Astrocyte (in vitro differentiated cells and primary cell): ENCODE results near the gene CA10. TPM values are rescaled to one million over a fixed set of nuclear protein-coding genes. Genes with fewer than 3 reads are reported as not detected.

Experiments
- DNase-seq: peaks from one replicate; pipeline ENCODE4 v3.0.0-alpha.2; 2010; ENCODE audit warnings: low read depth
- FAIRE-seq: peaks from 2 replicates; lab custom pipeline; 2011; peaks lifted over from hg19 to GRCh38; lab: Jason Lieb, UNC
- H2AFZ ChIP-seq: 2 replicates; pipeline ENCODE4 v1.6.0; 2012; ENCODE audit warnings: low read depth, low read length, inconsistent platforms
- H3K27ac ChIP-seq: 2 replicates; pipeline ENCODE4 v1.5.1; 2011; ENCODE audit warnings: low read depth, low read length, inconsistent platforms
- H3K27me3 ChIP-seq: 2 replicates; pipeline ENCODE4 v1.6.0; 2011; ENCODE audit warnings: low read length, inconsistent platforms; ENCODE audit not compliant: insufficient read depth
- H3K36me3 ChIP-seq: 2 replicates; pipeline ENCODE4 v1.5.1; 2011; ENCODE audit warnings: low read length, inconsistent platforms; ENCODE audit not compliant: insufficient read depth
- H3K4me1 ChIP-seq: 2 replicates; pipeline ENCODE4 v1.5.1; 2011; ENCODE audit warnings: low read length, inconsistent platforms; ENCODE audit not compliant: insufficient read depth
- H3K4me2 ChIP-seq: 2 replicates; pipeline ENCODE4 v1.6.0; 2012; ENCODE audit warnings: low read length, inconsistent platforms
- H3K4me3 ChIP-seq: 2 replicates; pipeline ENCODE4 v1.5.1; 2011; ENCODE audit warnings: low read depth, mild to moderate bottlenecking, low read length, inconsistent platforms; ENCODE audit not compliant: insufficient read depth
- H3K79me2 ChIP-seq: 2 replicates; pipeline ENCODE4 v1.6.0; 2012; ENCODE audit warnings: mild to moderate bottlenecking, low read length, inconsistent platforms; ENCODE audit not compliant: insufficient read depth
- H3K9ac ChIP-seq: 2 replicates; pipeline ENCODE4 v1.6.0; 2012; ENCODE audit warnings: mild to moderate bottlenecking, low read length, inconsistent platforms
- H3K9me3 ChIP-seq: 2 replicates; pipeline ENCODE4 v1.5.1; 2012; ENCODE audit warnings: low read depth, mild to moderate bottlenecking, low read length, inconsistent platforms; ENCODE audit not compliant: insufficient read depth
- H4K20me1 ChIP-seq: 2 replicates; pipeline ENCODE4 v1.6.0; 2012; ENCODE audit warnings: low read length, inconsistent platforms; ENCODE audit not compliant: insufficient read depth
- H3K27ac Mint-ChIP-seq: one replicate; pipeline ENCODE4 v1.8.0; 2021; ENCODE audit warnings: mild to moderate bottlenecking, mixed read lengths; ENCODE audit not compliant: unreplicated experiment
- H3K27me3 Mint-ChIP-seq: one replicate; pipeline ENCODE4 v1.8.0; 2021; ENCODE audit warnings: low read depth, mixed read lengths; ENCODE audit not compliant: unreplicated experiment
- H3K36me3 Mint-ChIP-seq: one replicate; pipeline ENCODE4 v1.8.0; 2021; ENCODE audit warnings: low read depth, mixed read lengths; ENCODE audit not compliant: unreplicated experiment
- H3K4me1 Mint-ChIP-seq: one replicate; pipeline ENCODE4 v1.8.0; 2021; ENCODE audit warnings: low read depth, mixed read lengths; ENCODE audit not compliant: unreplicated experiment
- H3K4me3 Mint-ChIP-seq: one replicate; pipeline ENCODE4 v1.8.0; 2021; ENCODE audit warnings: mild to moderate bottlenecking, moderate library complexity, mixed read lengths; ENCODE audit not compliant: unreplicated experiment
- H3K9me3 Mint-ChIP-seq: one replicate; pipeline ENCODE4 v1.8.0; 2021; ENCODE audit warnings: mild to moderate bottlenecking, mixed read lengths; ENCODE audit not compliant: unreplicated experiment
- EZH2 ChIP-seq: IDR thresholded peaks from 2 replicates; pipeline ENCODE4 v1.6.1; 2012; ENCODE audit warnings: mild to moderate bottlenecking, low read length, inconsistent platforms; ENCODE audit not compliant: insufficient read depth
- total RNA-seq: library from RNA; stranded (reverse); gene quantifications from 2 replicates; pipeline ENCODE4 v1.2.1, GENCODE V29; 2021
- TF ChIP-seq, protein P1 (sequence below): IDR thresholded peaks from 2 replicates; pipeline ENCODE4 v1.5.1; 2011; ENCODE audit warnings: low read depth, mild to moderate bottlenecking, inconsistent platforms, low read length, moderate library complexity; ENCODE audit not compliant: insufficient read depth

The CA10 gene
- total RNA-seq, 1 donor from 2014 or later = 0.43 TPM

DNA sequence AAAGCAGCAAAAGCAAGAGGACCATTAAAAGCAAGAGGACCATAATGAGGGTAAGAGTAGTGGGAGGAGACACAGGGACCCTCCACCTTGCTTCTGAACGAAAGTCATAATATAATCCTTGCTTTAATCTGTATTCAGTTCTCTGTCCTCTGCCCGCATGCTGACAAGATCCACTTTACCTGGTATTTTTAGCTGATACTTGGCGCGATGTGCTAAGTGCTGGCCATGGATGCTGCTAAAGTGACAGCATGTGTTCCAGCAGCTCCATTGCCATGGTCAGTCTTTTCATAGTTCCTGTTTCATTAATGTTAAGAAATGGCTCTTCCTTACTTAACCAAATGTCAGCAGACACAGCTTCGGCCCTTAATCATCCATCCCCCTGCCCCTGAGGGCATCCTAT, 86.8 kb downstream of the CA10 start:
- Histone ChIP-seq H3K27me3 (no peaks in the 10 kb centered on the region), H4K20me1 (no peaks in the 10 kb centered on the region), H3K4me1 (no peaks in the 10 kb centered on the region), H3K9ac (no peak overlapping the region), H3K9me3 (no peaks in the 10 kb centered on the region), H3K79me2 (no peaks in the 10 kb centered on the region), H3K4me3 (no peak overlapping the region), H3K4me2 (no peak overlapping the region), H3K36me3 (no peaks in the 10 kb centered on the region), H2AFZ (no peak overlapping the region), H3K27ac (no peak overlapping the region)
- Mint-ChIP-seq H3K36me3 (no peaks in the 10 kb centered on the region), H3K27ac (no peak overlapping the region), H3K4me1 (no peaks in the 10 kb centered on the region), H3K27me3 (peaks cover 2% of the 10 kb centered on the region), H3K4me3 (no peak overlapping the region), H3K9me3 (peaks cover 1% of the 10 kb centered on the region)
- DNase-seq (no peak), FAIRE-seq (no peak)
- TF ChIP-seq, protein P1, sequence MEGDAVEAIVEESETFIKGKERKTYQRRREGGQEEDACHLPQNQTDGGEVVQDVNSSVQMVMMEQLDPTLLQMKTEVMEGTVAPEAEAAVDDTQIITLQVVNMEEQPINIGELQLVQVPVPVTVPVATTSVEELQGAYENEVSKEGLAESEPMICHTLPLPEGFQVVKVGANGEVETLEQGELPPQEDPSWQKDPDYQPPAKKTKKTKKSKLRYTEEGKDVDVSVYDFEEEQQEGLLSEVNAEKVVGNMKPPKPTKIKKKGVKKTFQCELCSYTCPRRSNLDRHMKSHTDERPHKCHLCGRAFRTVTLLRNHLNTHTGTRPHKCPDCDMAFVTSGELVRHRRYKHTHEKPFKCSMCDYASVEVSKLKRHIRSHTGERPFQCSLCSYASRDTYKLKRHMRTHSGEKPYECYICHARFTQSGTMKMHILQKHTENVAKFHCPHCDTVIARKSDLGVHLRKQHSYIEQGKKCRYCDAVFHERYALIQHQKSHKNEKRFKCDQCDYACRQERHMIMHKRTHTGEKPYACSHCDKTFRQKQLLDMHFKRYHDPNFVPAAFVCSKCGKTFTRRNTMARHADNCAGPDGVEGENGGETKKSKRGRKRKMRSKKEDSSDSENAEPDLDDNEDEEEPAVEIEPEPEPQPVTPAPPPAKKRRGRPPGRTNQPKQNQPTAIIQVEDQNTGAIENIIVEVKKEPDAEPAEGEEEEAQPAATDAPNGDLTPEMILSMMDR = no peak
- TF ChIP-seq EZH2 = no peak

GRCh38 chr17:52064791-52065211, 93.7 kb downstream of the CA10 start:
- H3K27ac ChIP-seq = no peak overlapping the region
- H3K36me3 Mint-ChIP-seq = no peaks in the 10 kb centered on the region
- H3K9me3 Mint-ChIP-seq = peaks cover 1% of the 10 kb centered on the region
- H3K27me3 Mint-ChIP-seq = no peaks in the 10 kb centered on the region
- H3K9ac ChIP-seq = no peak overlapping the region
- FAIRE-seq (no peak), DNase-seq (peak; percentile 50)
- H3K27me3 ChIP-seq = no peaks in the 10 kb centered on the region
- H3K79me2 ChIP-seq = no peaks in the 10 kb centered on the region
- H3K27ac Mint-ChIP-seq = no peak overlapping the region
- H3K36me3 ChIP-seq = no peaks in the 10 kb centered on the region
- H3K4me1 ChIP-seq = no peaks in the 10 kb centered on the region
- peak overlapping the region; percentile 22 for H3K4me2 ChIP-seq
- H4K20me1 ChIP-seq = no peaks in the 10 kb centered on the region
- H3K4me3 ChIP-seq = no peak overlapping the region
- no peak overlapping the region for H2AFZ ChIP-seq
- peaks cover 4% of the 10 kb centered on the region for H3K4me1 Mint-ChIP-seq
- H3K4me3 Mint-ChIP-seq = no peak overlapping the region
- TF ChIP-seq, protein P1 = no peak
- no peak for TF ChIP-seq EZH2
- H3K9me3 ChIP-seq = peaks cover 2% of the 10 kb centered on the region

GRCh38 chr17:52049496-52049895, 109.0 kb downstream of the CA10 start:
- FAIRE-seq = no peak
- no peak overlapping the region for H2AFZ ChIP-seq
- H3K9ac ChIP-seq = no peak overlapping the region
- no peak overlapping the region for H3K4me3 ChIP-seq
- no peaks in the 10 kb centered on the region for H3K36me3 ChIP-seq
- no peaks in the 10 kb centered on the region for H3K9me3 ChIP-seq
- H3K36me3 Mint-ChIP-seq = no peaks in the 10 kb centered on the region
- H3K4me1 Mint-ChIP-seq = no peaks in the 10 kb centered on the region
- no peak overlapping the region for H3K4me2 ChIP-seq
- H3K27me3 ChIP-seq = no peaks in the 10 kb centered on the region
- H3K79me2 ChIP-seq = no peaks in the 10 kb centered on the region
- H3K4me1 ChIP-seq = no peaks in the 10 kb centered on the region
- H3K27ac Mint-ChIP-seq = no peak overlapping the region
- no peak overlapping the region for H3K4me3 Mint-ChIP-seq
- no peaks in the 10 kb centered on the region for H4K20me1 ChIP-seq
- H3K9me3 Mint-ChIP-seq = peaks cover 2% of the 10 kb centered on the region
- no peaks in the 10 kb centered on the region for H3K27me3 Mint-ChIP-seq
- no peak overlapping the region for H3K27ac ChIP-seq
- DNase-seq = no peak
- no peak for TF ChIP-seq EZH2
- TF ChIP-seq, protein P1 = no peak
